ES-I3 (cell line): ENCODE results near the gene SYCE3.
"Not testable (repeated sequence)": the region's sequence is repeated elsewhere in the genome, so short reads cannot be mapped to it uniquely, and the experiment has no call there.

Experiments
- H3K36me3 ChIP-seq: 2 replicates; pipeline ENCODE4 v1.6.1; 2013; ENCODE audit warnings: mild to moderate bottlenecking, low read length, control low read depth, moderate library complexity; ENCODE audit not compliant: insufficient read depth
- H3K4me1 ChIP-seq: 2 replicates; pipeline ENCODE4 v1.6.1; 2013; ENCODE audit warnings: mild to moderate bottlenecking, control low read depth, low read length; ENCODE audit not compliant: insufficient read depth
- H3K9ac ChIP-seq: 2 replicates; pipeline ENCODE4 v1.6.1; 2013; ENCODE audit warnings: low read depth, mild to moderate bottlenecking, low read length, moderate library complexity
- H3K9me3 ChIP-seq: 2 replicates; pipeline ENCODE4 v1.6.1; 2013; ENCODE audit warnings: mild to moderate bottlenecking, low read length, moderate library complexity; ENCODE audit not compliant: control insufficient read depth, insufficient read depth

The SYCE3 gene

GRCh38 chr22:50562523-50563412, at the start of gene SYCE3:
Gene SYCE3 (minus strand): TSS chr22:50562919. CDS start chr22:50556405, 6,514 bp downstream.
- Histone ChIP-seq H3K9ac (peak within 1 kb of the TSS; percentile 82), H3K36me3 (peaks cover 2% of the 10 kb centered on the region; the same call in 1 of the 2 replicates), H3K9me3 (no peaks in the 10 kb centered on the region), H3K4me1 (no peaks in the 10 kb centered on the region)

- Histone ChIP-seq H3K4me1 (no peaks in the 10 kb centered on the region), H3K9me3 (no peaks in the 10 kb centered on the region), H3K36me3 (no peaks in the 10 kb centered on the region), H3K9ac (no peak overlapping the region)
Observed at GRCh38 chr22:50612168-50612527, 49.4 kb upstream of the SYCE3 start.

- no peaks in the 10 kb centered on the region for H3K4me1 ChIP-seq
- no peaks in the 10 kb centered on the region for H3K9me3 ChIP-seq
- H3K36me3 ChIP-seq: no peaks in the 10 kb centered on the region
- no peak overlapping the region for H3K9ac ChIP-seq
Observed at GRCh38 chr22:50611341-50612060, 48.8 kb upstream of the SYCE3 start.

- Histone ChIP-seq H3K4me1 (no peaks in the 10 kb centered on the region), H3K9ac (no peak overlapping the region), H3K36me3 (no peaks in the 10 kb centered on the region), H3K9me3 (no peaks in the 10 kb centered on the region)
Observed at GRCh38 chr22:50610581-50610980, 47.9 kb upstream of the SYCE3 start.

GRCh38 chr22:50610041-50610451, 47.3 kb upstream of the SYCE3 start:
- Histone ChIP-seq H3K36me3 (no peaks in the 10 kb centered on the region), H3K4me1 (no peaks in the 10 kb centered on the region), H3K9ac (no peak overlapping the region), H3K9me3 (no peaks in the 10 kb centered on the region)

GRCh38 chr22:50609599-50609998, 46.9 kb upstream of the SYCE3 start:
- Histone ChIP-seq H3K9ac (no peak overlapping the region), H3K9me3 (no peaks in the 10 kb centered on the region), H3K4me1 (no peaks in the 10 kb centered on the region), H3K36me3 (no peaks in the 10 kb centered on the region)

- Histone ChIP-seq H3K9me3 (no peaks in the 10 kb centered on the region), H3K36me3 (no peaks in the 10 kb centered on the region), H3K9ac (no peak overlapping the region), H3K4me1 (no peaks in the 10 kb centered on the region)
Observed at GRCh38 chr22:50608996-50609395, 46.3 kb upstream of the SYCE3 start.

- not testable (repeated sequence) for H3K36me3 ChIP-seq
Observed at GRCh38 chr22:50608058-50608840, 45.5 kb upstream of the SYCE3 start.

GRCh38 chr22:50607659-50608020, 44.9 kb upstream of the SYCE3 start:
- no peak overlapping the region for H3K9ac ChIP-seq
- H3K4me1 ChIP-seq: no peaks in the 10 kb centered on the region
- no peaks in the 10 kb centered on the region for H3K9me3 ChIP-seq
- H3K36me3 ChIP-seq: no peaks in the 10 kb centered on the region

More at GRCh38 chr22:50608058-50608840, 45.5 kb upstream of the SYCE3 start:
- not testable (repeated sequence) for H3K9me3 ChIP-seq, H3K9ac ChIP-seq, H3K4me1 ChIP-seq

- Histone ChIP-seq H3K4me1 (no peaks in the 10 kb centered on the region), H3K9me3 (no peaks in the 10 kb centered on the region), H3K36me3 (no peaks in the 10 kb centered on the region), H3K9ac (no peak overlapping the region)
Observed at GRCh38 chr22:50606946-50607658, 44.4 kb upstream of the SYCE3 start.

- Histone ChIP-seq H3K4me1 (no peaks in the 10 kb centered on the region; the same call in 1 of the 2 replicates), H3K9me3 (no peaks in the 10 kb centered on the region), H3K9ac (no peak overlapping the region), H3K36me3 (no peaks in the 10 kb centered on the region)
Observed at GRCh38 chr22:50606165-50606945, 43.6 kb upstream of the SYCE3 start.

GRCh38 chr22:50605613-50606074, 42.9 kb upstream of the SYCE3 start:
- Histone ChIP-seq H3K36me3 (no peaks in the 10 kb centered on the region), H3K9me3 (no peaks in the 10 kb centered on the region)

GRCh38 chr22:50605002-50605612, 42.4 kb upstream of the SYCE3 start:
- Histone ChIP-seq H3K9me3 (no peaks in the 10 kb centered on the region), H3K36me3 (no peaks in the 10 kb centered on the region), H3K9ac (no peak overlapping the region), H3K4me1 (no peaks in the 10 kb centered on the region; the same call in 1 of the 2 replicates)

More at GRCh38 chr22:50605613-50606074, 42.9 kb upstream of the SYCE3 start:
- H3K4me1 ChIP-seq: no peaks in the 10 kb centered on the region; the same call in 1 of the 2 replicates
- H3K9ac ChIP-seq: no peak overlapping the region
